Parathyroid adenoma (tissue), 2 donors: ENCODE results near the gene AGTRAP.

Experiments
- H2AFZ ChIP-seq: fragments of 300-600 bp; sonication (generic); one replicate; pipeline ENCODE4 v1.7.0; 2017; ENCODE audit warnings: antibody characterized with exemption, mild to moderate bottlenecking
- H3K27ac ChIP-seq: fragments of 300-600 bp; sonication (generic); one replicate; pipeline ENCODE4 v1.7.0; 2017
- H3K27me3 ChIP-seq: fragments of 300-600 bp; sonication (generic); one replicate; pipeline ENCODE4 v1.7.0; 2017; ENCODE audit warnings: low read length; ENCODE audit not compliant: control insufficient read depth, insufficient read depth
- H3K36me3 ChIP-seq: fragments of 300-600 bp; sonication (generic); one replicate; pipeline ENCODE4 v1.7.0; 2017; ENCODE audit warnings: low read length; ENCODE audit not compliant: control insufficient read depth, insufficient read depth
- H3K4me1 ChIP-seq: fragments of 300-600 bp; sonication (generic); one replicate; pipeline ENCODE4 v1.7.0; 2017; ENCODE audit warnings: control low read depth
- H3K4me2 ChIP-seq: fragments of 300-600 bp; sonication (generic); one replicate; pipeline ENCODE4 v1.7.0; 2017; ENCODE audit warnings: low read length
- H3K4me3 ChIP-seq: fragments of 300-600 bp; sonication (generic); one replicate; pipeline ENCODE4 v1.7.0; 2017; ENCODE audit warnings: low read depth, low read length
- H3K79me2 ChIP-seq: fragments of 300-600 bp; sonication (generic); one replicate; pipeline ENCODE4 v1.7.0; 2017; ENCODE audit warnings: control low read depth
- H3K9ac ChIP-seq: fragments of 300-600 bp; sonication (generic); one replicate; pipeline ENCODE4 v1.7.0; 2017; ENCODE audit warnings: mild to moderate bottlenecking
- H3K9me3 ChIP-seq: fragments of 300-600 bp; sonication (generic); one replicate; pipeline ENCODE4 v1.7.0; 2017; ENCODE audit warnings: low read length; ENCODE audit not compliant: control insufficient read depth
- TF ChIP-seq, protein P1 (sequence below): fragments of 300-600 bp; sonication (generic); IDR thresholded peaks from one replicate; pipeline ENCODE4 v1.7.0; 2017; ENCODE audit warnings: antibody characterized with exemption, mild to moderate bottlenecking
- donor health status: primary hyperparathyroidism.

Gene AGTRAP, protein sequence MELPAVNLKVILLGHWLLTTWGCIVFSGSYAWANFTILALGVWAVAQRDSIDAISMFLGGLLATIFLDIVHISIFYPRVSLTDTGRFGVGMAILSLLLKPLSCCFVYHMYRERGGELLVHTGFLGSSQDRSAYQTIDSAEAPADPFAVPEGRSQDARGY

DNA sequence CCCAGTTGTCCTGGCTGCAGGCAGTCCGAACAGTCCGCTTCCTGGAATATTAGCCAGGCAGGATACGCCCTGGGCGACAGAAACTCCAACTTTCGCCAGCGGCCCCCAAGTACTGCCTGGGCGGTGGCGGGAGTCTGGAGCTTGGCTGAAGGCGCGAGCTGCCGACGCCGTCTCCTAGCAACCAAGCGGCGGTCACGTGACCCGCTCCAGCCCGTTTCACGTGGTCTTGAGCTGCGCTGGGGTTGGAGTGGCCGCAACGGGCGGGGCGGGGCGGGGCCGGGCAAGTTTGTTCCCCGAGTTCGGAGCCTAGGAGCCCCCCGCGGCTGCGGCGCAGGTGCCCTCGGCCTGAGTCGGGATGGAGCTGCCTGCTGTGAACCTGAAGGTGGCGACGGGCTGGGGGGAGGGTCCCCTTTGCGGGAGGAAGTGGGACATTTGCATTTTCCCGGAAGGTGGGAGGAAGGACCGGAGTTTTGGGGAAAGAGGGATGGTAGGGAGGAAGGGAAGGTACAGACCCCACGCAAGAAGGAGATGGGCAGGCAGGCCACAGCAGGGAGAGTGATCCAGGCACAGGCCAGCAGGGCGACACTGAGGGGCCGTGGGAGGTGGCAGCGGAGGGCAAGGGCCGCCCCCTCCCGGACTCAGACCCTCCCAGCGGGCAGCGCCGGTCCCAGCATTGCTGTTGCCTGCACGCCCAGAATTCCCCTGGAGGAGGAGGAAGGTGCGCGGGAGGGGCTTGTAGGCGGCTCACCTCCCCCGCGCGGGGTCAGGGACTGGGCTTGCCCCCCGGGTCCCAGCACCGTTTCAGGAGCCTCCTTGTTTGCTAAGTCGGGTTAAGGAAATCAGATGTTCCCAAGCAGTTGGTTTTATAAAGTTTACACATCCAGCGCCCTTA lies at the start of gene AGTRAP:
Gene AGTRAP (plus strand): TSS at position 283 of the 892 bp plus-strand sequence. CDS start 73 bp downstream, at position 356.
- Histone ChIP-seq H3K4me1 (no peaks in the 10 kb centered on the region), H3K79me2 (no peaks in the 10 kb centered on the region), H3K4me3 (peak within 1 kb of the TSS; percentile 96), H3K9ac (no peak within 1 kb of the TSS), H3K4me2 (peak within 1 kb of the TSS; percentile 99), H3K27ac (peak within 1 kb of the TSS; percentile 61), H3K36me3 (no peaks in the 10 kb centered on the region), H3K9me3 (no peaks in the 10 kb centered on the region), H2AFZ (peak within 1 kb of the TSS; percentile 88), H3K27me3 (no peaks in the 10 kb centered on the region)
- TF ChIP-seq, protein P1, sequence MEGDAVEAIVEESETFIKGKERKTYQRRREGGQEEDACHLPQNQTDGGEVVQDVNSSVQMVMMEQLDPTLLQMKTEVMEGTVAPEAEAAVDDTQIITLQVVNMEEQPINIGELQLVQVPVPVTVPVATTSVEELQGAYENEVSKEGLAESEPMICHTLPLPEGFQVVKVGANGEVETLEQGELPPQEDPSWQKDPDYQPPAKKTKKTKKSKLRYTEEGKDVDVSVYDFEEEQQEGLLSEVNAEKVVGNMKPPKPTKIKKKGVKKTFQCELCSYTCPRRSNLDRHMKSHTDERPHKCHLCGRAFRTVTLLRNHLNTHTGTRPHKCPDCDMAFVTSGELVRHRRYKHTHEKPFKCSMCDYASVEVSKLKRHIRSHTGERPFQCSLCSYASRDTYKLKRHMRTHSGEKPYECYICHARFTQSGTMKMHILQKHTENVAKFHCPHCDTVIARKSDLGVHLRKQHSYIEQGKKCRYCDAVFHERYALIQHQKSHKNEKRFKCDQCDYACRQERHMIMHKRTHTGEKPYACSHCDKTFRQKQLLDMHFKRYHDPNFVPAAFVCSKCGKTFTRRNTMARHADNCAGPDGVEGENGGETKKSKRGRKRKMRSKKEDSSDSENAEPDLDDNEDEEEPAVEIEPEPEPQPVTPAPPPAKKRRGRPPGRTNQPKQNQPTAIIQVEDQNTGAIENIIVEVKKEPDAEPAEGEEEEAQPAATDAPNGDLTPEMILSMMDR = no peak

DNA sequence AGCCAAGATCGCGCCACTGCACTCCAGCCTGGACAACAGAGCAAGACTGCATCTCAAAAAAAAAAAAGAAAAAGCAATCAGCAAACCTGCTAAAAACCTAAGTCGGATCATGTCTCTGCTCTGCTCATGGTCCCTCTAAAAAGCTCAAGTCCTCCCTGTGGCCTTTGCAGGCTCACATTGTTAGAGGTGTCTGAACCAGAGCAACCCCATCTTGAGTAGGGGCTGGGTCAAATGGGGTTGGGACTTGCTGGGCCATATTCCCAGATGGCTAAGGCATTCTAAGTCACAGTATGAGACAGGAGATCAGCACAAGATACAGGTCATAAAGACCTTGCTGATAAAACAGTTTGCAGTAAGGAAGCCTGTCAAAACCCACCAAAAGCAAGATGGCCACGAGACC lies 47.4 kb upstream of the AGTRAP start:
- no peak overlapping the region for H3K9ac ChIP-seq
- H3K79me2 ChIP-seq = no peaks in the 10 kb centered on the region
- no peak overlapping the region for H3K4me2 ChIP-seq
- no peaks in the 10 kb centered on the region for H3K4me1 ChIP-seq
- H2AFZ ChIP-seq = no peak overlapping the region
- H3K9me3 ChIP-seq = no peaks in the 10 kb centered on the region
- no peak overlapping the region for H3K4me3 ChIP-seq
- no peaks in the 10 kb centered on the region for H3K36me3 ChIP-seq
- no peak overlapping the region for H3K27ac ChIP-seq
- no peaks in the 10 kb centered on the region for H3K27me3 ChIP-seq
- TF ChIP-seq, protein P1 = no peak

DNA sequence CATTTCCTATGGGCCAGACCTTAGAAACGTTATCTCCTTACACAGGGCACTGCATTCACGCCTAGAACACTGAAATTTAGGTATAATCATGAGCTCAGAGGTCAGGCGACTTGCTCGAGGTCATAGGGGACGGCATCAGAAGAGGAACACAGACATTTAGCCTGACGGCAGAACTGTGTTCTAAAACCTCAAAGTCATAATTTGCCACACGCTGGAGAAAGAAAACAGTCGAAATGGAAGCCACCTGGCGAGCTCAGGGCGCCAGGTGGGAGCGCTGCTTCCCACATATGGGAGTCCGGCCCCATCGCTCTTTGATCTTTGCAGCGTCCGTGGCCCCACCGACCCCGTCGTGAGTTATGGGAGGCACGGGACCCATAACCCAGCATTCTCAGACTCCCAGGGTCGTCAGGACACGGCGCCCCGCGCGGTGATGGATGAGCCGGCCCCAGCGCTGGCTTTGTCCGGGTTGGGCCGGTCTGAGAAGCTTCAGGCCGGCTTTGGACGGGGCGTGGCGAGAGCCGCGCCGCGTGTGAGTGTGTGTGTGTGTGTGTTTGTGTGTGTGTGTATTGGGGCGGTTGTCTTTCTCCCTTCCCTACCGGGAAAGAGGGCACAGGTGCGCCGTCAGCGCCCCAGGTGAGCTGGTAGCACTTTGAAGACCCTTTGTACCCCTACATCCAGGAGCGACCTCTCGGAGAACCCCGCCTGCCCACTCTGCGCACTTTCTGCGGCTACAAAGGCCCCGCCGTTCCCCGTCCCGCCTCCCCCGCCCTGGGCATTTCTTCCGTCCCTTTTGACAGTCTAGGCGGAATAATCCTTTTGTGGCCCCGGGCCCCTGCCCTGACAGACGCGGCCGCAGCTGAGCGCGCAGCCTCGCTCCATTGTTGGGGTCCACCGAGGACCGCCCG lies 45.3 kb upstream of the AGTRAP start:
- Histone ChIP-seq H3K27ac (no peak overlapping the region), H3K27me3 (no peaks in the 10 kb centered on the region), H3K36me3 (no peaks in the 10 kb centered on the region), H3K4me2 (peak overlapping the region; percentile 25), H3K9ac (no peak overlapping the region), H3K9me3 (no peaks in the 10 kb centered on the region), H3K4me1 (no peaks in the 10 kb centered on the region), H3K4me3 (peak overlapping the region; percentile 11), H3K79me2 (no peaks in the 10 kb centered on the region), H2AFZ (no peak overlapping the region)
- TF ChIP-seq, protein P1 = no peak

DNA sequence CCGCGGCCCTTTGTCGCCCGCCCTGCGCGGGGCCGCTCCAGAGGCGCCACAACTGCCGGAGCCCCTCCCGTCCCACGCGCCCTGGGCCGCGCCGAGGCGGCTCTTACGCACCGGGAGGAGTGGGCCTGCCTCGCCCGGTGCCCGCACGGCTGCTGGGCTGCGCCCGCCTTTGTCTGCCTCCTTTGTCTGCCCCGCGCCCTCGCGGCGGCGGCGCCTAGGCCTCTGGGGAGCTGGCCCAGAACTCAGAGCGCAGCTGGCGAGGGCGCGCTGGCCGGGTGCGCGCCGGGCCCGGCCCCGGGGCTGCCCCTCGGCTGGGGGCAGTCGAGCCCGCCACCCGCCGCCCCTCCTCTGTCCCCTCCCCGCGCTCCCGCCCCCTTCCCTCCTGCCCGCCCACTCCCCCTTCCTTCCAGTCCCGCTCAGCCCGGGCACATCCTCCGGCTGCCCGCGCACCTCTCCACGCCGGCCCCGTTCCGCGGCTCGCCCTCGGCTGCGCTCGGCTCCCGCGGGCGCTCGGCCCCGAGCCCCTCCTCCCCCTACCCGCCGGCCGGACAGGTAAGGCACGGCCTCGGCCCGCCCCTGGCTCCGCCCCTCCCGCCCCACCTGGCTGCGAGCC lies 44.5 kb upstream of the AGTRAP start, which contains the start of gene DRAXIN:
Gene DRAXIN (plus strand): TSS at position 409 of the 613 bp plus-strand sequence. CDS start 14,549 bp downstream, outside the sequence.
- Histone ChIP-seq H3K9ac (no peak within 1 kb of the TSS), H3K27ac (no peak within 1 kb of the TSS), H2AFZ (no peak within 1 kb of the TSS), H3K36me3 (no peaks in the 10 kb centered on the region), H3K4me1 (no peaks in the 10 kb centered on the region), H3K9me3 (no peaks in the 10 kb centered on the region), H3K27me3 (no peaks in the 10 kb centered on the region), H3K4me2 (peak within 1 kb of the TSS; percentile 25), H3K4me3 (peak within 1 kb of the TSS; percentile 11), H3K79me2 (no peaks in the 10 kb centered on the region)
- TF ChIP-seq, protein P1 = no peak
